Skin of body (tissue), 2 donors: Measurements from ENCODE around the gene PLPPR1. TPM values are rescaled to one million over a fixed set of nuclear protein-coding genes. Genes with fewer than 3 reads are reported as not detected.
"Not testable (repeated sequence)": the region's sequence is repeated elsewhere in the genome, so short reads cannot be mapped to it uniquely, and the experiment has no call there.

ENCODE experiments used
- DNase-seq: peaks from one replicate; lab custom pipeline; 2025; lab: John Stamatoyannopoulos, UW
- total RNA-seq: library from RNA; depleted of rRNA; stranded (reverse); fragments of >200 nt; gene quantifications from one replicate; pipeline ENCODE4 v1.2.3, GENCODE V29; 2014

Gene PLPPR1
- total RNA-seq, 1 donor from 2014 or later: 1.5 TPM

GRCh38 chr9:101121836-101122399 is 93.4 kb downstream of the PLPPR1 start:
- no peak for DNase-seq

- no peak for DNase-seq
Observed at GRCh38 chr9:101126556-101126955, 98.0 kb downstream of the PLPPR1 start.

- DNase-seq: not testable (repeated sequence)
Observed at GRCh38 chr9:101127369-101127768, 98.8 kb downstream of the PLPPR1 start.

GRCh38 chr9:101128623-101129022 is 100.1 kb downstream of the PLPPR1 start:
- no peak for DNase-seq

- no peak for DNase-seq
Observed at GRCh38 chr9:101130054-101130453, 101.5 kb downstream of the PLPPR1 start.

GRCh38 chr9:101131326-101131725 is 102.8 kb downstream of the PLPPR1 start:
- no peak for DNase-seq

- no peak for DNase-seq
Observed at GRCh38 chr9:101132801-101133200, 104.3 kb downstream of the PLPPR1 start.

- DNase-seq: no peak
Observed at GRCh38 chr9:101138509-101138908, 110.0 kb downstream of the PLPPR1 start.

GRCh38 chr9:101139082-101139481 is 110.6 kb downstream of the PLPPR1 start:
- DNase-seq: no peak

- DNase-seq: no peak
Observed at GRCh38 chr9:101140764-101141163, 112.2 kb downstream of the PLPPR1 start.

GRCh38 chr9:101146508-101146907 is 118.0 kb downstream of the PLPPR1 start:
- DNase-seq: no peak

- no peak for DNase-seq
Observed at GRCh38 chr9:101148344-101148743, 119.8 kb downstream of the PLPPR1 start.

- no peak for DNase-seq
Observed at GRCh38 chr9:101158361-101158760, 129.8 kb downstream of the PLPPR1 start.

- no peak for DNase-seq
Observed at GRCh38 chr9:101162231-101162630, 133.7 kb downstream of the PLPPR1 start.

- no peak for DNase-seq
Observed at GRCh38 chr9:101165131-101165530, 136.6 kb downstream of the PLPPR1 start.

- DNase-seq: no peak
Observed at GRCh38 chr9:101167490-101168134, 139.1 kb downstream of the PLPPR1 start.

- DNase-seq: no peak
Observed at GRCh38 chr9:101172616-101173015, 144.1 kb downstream of the PLPPR1 start.

GRCh38 chr9:101173907-101174306 is 145.4 kb downstream of the PLPPR1 start:
- DNase-seq: no peak

- DNase-seq: no peak
Observed at GRCh38 chr9:101176384-101176783, 147.9 kb downstream of the PLPPR1 start.

GRCh38 chr9:101184813-101185278 is 156.3 kb downstream of the PLPPR1 start:
- DNase-seq: no peak

GRCh38 chr9:101191723-101192122 is 163.2 kb downstream of the PLPPR1 start:
- no peak for DNase-seq

GRCh38 chr9:101197026-101197425 is 168.5 kb downstream of the PLPPR1 start:
- no peak for DNase-seq

- no peak for DNase-seq
Observed at GRCh38 chr9:101200852-101201251, 172.3 kb downstream of the PLPPR1 start.
